Measurements from ENCODE around the gene TM4SF20.

DNA sequence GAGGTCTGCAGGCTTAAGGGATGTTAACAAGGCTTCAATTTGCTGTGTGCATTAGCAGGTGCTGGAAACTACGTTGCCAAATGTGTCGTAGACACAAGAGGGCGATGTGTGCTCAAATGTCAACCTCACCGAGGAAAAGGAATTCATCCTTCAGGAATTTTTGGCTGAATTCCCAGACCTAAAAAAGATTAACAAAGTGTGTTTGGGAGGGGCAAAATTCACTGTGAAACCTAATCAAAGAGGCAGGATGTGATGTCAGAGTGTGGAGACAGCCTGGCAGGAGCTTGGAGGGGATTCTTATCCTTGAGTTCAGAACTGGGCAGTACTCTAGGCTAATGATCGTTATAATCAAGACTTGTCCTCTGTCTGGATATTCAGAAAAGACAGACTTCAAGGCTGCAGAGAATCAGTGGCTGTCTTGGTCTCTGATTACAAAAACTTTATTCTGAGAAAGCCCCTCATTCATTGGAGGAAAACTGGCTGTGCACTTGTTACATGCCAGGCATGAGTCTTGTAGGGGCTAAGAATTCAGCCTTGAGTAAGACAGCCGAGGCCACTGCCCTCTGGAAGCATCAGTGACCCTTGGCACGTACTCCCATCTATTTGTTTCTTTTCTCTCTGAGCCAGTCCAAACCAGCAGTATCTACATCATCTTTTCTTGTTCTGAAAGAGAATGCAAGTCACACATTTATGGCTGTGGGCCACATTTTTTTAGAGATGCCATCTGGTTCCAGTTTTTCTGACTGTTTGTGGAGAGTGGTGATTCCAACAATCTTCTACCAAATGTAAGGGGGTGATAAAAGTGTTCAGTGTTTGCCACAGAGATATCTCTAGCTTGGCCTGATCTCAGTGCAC is 27.3 kb upstream of the TM4SF20 start:
- TF ChIP-seq GATA3 (IDR thresholded peaks at IDR 0.05; ENCODE audit: low read depth, low read length), result no peak
- peak; percentile 11; the same call in 1 of the 2 replicates for TF ChIP-seq GATA2 (IDR thresholded peaks at IDR 0.05; ENCODE audit: low read depth, low read length)
